LNCaP clone FGC (cell line): ENCODE data around the gene DOCK8.

Experiments
- DNase-seq: peaks from one replicate; pipeline ENCODE4 v3.0.0-alpha.2; 2011; ENCODE audit warnings: low read depth
- H3K4me3 ChIP-seq: 2 replicates; pipeline ENCODE4 v1.5.1; 2011; ENCODE audit warnings: mild to moderate bottlenecking, low read depth, low read length, control low read depth
- TF ChIP-seq, protein P1 (sequence below): IDR thresholded peaks from 2 replicates; pipeline ENCODE4 v1.5.1; 2012; ENCODE audit warnings: mild to moderate bottlenecking; ENCODE audit not compliant: control insufficient read depth, insufficient read depth; ENCODE audit errors: extremely low read depth

The DOCK8 gene

DNA sequence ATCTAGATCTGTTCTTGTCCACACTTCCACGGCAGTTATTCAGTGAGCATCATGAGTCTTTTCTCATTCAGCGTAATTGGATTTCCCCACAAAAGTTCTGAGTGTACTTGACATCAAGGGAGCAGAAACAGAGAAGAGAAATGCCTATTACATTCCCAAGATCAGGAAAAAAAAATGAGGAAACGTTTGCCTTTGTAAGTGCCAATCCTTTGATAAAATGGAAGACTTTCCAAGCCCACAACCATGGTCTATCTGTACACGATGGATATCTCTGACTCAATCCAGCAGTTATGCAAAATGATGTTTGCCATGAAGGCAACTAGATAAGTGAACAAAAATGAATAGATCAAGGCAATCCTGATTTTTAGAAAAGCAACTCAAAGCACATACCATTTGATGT is 235.9 kb downstream of the DOCK8 start:
- TF ChIP-seq, protein P1, sequence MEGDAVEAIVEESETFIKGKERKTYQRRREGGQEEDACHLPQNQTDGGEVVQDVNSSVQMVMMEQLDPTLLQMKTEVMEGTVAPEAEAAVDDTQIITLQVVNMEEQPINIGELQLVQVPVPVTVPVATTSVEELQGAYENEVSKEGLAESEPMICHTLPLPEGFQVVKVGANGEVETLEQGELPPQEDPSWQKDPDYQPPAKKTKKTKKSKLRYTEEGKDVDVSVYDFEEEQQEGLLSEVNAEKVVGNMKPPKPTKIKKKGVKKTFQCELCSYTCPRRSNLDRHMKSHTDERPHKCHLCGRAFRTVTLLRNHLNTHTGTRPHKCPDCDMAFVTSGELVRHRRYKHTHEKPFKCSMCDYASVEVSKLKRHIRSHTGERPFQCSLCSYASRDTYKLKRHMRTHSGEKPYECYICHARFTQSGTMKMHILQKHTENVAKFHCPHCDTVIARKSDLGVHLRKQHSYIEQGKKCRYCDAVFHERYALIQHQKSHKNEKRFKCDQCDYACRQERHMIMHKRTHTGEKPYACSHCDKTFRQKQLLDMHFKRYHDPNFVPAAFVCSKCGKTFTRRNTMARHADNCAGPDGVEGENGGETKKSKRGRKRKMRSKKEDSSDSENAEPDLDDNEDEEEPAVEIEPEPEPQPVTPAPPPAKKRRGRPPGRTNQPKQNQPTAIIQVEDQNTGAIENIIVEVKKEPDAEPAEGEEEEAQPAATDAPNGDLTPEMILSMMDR = no peak
- H3K4me3 ChIP-seq = no peak overlapping the region
- DNase-seq = no peak

DNA sequence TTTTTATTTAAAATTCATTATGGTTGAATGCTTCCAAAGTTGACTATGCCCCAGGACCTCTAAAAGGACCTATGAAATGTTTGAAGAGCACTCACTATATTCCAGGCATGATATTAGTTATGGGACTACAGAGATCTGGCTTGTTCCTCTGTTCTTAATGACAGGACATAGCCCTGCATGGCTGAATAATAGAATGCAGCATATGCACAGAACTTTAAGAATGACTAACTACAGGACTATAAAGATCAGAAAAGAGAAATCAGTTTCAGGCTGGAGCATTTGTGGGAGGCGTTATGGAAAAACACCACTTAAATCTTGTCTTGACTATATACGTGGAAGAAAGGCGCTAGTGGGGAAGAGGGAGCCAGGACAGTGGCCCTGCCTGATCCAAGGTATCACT is 239.2 kb downstream of the DOCK8 start:
- no peak for DNase-seq
- no peak overlapping the region for H3K4me3 ChIP-seq
- TF ChIP-seq, protein P1 = no peak

DNA sequence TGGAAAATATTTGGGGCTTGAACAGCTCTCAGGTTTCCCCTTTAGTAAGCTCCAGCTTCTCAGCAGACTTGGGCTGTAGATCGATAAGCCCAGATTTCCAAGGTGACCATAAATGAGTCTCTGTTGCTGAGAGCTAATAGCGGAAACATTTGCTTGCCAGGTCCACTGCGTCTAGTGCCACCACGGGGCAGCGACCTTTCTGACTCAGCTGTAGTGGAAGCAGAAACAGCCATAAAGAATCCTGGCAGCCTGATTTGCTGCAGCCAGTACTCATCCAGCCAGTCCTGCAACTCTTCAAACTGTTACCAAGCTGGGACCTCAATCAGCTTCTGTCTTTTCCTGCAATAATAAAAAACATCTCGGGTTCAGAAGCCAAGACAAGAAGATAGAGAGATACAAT is 241.7 kb downstream of the DOCK8 start:
- TF ChIP-seq, protein P1 = no peak
- H3K4me3 ChIP-seq = no peak overlapping the region
- DNase-seq = no peak

DNA sequence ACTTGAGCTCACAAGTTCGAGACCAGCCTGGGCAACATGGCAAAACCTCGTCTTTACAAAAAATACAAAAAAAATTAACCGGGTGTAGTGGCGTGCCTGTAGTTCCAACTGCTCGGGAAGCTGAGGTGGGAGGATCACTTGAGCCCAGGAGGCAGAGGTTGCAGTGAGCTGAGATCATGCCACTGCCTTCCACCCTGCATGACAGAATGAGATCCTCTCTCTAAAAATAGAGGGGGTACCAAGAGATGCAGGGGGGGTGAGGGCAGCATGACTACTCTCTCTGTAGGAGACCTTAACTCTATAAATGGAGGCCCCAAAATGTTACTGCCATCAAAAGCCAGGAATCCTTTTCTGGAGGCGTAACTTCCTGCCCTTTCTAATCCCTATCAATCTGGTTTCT is 243.9 kb downstream of the DOCK8 start:
- TF ChIP-seq, protein P1 = no peak
- DNase-seq = no peak
- H3K4me3 ChIP-seq = no peak overlapping the region

DNA sequence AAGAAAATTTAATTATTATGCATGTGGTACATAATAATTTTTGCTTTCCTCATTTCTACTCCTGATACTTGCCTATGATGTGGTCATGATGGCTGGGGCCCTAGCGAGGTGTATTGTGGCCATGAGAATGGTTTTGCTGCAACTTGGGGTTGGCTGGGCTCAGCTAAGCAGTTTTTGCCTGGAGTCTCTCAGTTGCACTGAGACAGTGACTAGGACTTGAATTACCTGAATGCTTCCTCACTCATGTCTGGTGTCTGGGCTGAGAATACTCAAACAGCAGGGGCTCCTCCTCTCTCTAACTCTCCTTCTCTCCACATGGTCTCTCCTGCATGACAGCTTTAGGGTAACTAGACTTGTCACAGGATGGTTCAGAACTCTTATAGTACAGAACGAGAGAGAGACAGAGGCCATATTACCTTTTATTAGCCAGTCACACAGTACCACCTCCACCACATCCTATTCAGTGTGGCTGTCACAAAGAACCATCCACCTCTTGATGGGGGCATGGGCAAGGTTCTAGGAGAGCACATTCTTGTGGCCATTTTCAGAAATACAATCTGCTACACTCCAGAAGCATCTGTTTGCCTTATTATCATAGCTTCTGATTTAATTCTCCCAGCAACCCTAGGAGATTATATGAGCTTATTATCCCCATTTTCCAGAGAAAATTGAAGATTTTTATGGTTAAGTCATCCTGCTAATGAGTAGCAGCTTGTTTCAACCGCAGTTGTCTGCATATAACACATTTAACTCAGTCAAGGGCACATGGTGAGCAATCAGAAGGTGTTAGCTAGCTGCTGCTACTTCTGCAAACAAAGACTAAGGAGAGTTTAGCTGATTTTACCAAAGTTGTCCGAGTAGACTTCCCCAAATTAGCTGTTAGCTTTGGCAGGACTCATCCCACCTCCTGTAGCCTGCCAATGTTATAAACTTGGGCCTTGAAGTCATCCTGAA is 245.1 kb downstream of the DOCK8 start:
- DNase-seq = no peak
- TF ChIP-seq, protein P1 = no peak
- no peak overlapping the region for H3K4me3 ChIP-seq

DNA sequence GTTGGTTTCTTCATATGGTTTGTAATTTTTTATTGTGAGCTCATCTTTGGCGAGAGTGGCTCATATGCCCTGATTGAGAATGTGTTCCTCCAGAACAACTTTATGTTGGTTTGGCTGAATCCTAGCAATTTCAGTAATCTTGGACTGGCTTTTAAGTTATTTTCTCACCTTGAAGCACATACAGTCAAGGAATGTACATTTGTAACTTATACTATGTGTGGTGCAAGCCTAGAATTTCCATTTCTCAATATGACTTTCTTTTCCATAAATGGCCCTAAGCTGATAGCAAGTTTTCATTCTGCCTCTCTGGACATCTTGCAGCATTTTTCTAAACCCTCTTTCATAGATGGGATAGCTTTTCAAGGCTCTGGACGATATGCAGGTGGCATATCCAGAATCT is 247.5 kb downstream of the DOCK8 start:
- no peak overlapping the region for H3K4me3 ChIP-seq
- TF ChIP-seq, protein P1 = no peak
- DNase-seq = no peak

DNA sequence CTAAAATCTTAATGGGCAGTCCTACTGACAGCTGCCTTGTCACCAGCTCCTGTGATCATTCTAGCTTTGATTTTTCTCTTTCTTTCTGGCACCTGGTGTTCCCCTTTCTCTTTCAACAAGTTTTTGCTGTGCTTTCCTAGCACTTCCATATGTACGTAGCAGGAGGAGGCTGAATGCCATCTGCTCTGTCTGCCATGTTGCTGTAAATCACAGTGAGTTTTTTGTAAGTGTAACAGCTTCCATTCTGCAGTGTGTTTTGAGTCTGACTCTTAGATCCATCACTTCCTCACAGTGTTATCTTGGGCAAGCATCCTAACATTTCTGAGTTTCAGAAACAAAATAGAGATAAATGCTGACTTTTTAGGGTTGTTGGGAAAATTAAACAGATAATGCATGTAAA is 247.9 kb downstream of the DOCK8 start:
- no peak for DNase-seq
- TF ChIP-seq, protein P1 = no peak
- no peak overlapping the region for H3K4me3 ChIP-seq
